ENCODE data around the gene ELOF1. TPM values are rescaled to one million over a fixed set of nuclear protein-coding genes. Genes with fewer than 3 reads are reported as not detected.
A peak's percentile ranks its signal among the peaks of the same experiment; 100 is the strongest.
"Not testable (repeated sequence)": the region's sequence is repeated elsewhere in the genome, so short reads cannot be mapped to it uniquely, and the experiment has no call there.

Gene ELOF1
- total RNA-seq = 36.2 to 43.8 TPM (median 37.7 TPM) in 3 replicates
- long read RNA-seq, transcript ELOF1-201 (4 exons, 1,019 nt) = major isoform, 25 of 31 reads
- long read RNA-seq, partial matches to known transcripts = 2 of 31 reads
- long read RNA-seq, other reads (novel, unspliced or antisense) = 4 of 31 reads

DNA sequence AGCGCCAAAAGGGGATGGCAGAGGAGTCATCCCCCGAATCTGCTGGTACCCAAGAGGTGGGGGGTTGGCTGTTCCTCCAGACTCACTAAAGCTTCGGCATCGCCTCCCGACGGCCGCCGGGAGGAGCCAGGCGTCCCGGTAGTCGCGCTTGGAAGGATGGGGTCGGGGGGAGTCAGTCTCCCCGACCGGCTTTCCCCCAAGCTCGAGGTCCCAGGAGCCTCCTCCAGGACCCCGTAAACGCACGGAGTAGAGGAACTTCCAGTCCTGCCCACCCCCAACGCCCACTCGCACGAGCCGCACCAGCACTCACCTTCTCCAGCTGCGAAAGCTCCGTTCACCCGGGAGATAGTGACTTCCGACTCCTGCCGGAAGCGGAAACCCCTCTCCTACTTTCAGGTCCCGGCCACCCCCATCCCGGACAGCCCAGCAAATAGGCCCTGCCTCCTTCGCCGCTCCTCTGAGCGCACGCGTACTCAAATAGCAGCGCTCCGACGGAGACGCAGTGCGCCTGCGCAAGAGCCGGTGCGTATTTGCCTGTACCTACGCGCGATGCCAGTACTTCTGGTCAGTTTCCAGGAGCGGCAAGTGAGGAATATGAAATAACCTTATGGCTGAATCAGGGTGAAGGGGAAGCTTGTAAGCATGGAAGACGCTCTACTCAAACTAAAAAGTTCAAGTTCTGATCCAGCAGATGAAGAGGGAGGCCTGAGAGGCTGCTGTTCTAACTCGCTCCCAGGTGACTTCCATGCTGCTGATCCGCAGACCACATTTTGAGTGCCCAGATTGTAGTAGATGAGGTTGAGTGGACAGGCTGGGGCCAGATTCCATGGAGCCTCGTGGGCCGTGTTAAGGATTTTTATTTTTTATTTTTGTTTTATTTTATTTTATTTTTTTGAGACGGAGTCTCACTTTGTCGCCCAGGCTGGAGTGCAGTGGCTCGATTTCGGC is at the start of gene ELOF1:
Gene ELOF1 (minus strand): TSS at position 350 of the 948 bp plus-strand sequence. CDS start 4,883 bp downstream, outside the sequence.
- Mint-ChIP-seq H3K27me3 (ENCODE audit: low read depth) (no peaks in the 10 kb centered on the region), H3K27ac (ENCODE audit: unreplicated experiment) (peak within 1 kb of the TSS; percentile 89)

GRCh38 chr19:11606484-11606883 is 47.5 kb upstream of the ELOF1 start:
- peaks cover 23% of the 10 kb centered on the region for H3K4me1 Mint-ChIP-seq (ENCODE audit: low read depth)
- DNase-seq (ENCODE audit: low spot score) = no peak
- no peak overlapping the region for H3K4me3 Mint-ChIP-seq (ENCODE audit: unreplicated experiment)
- H3K27ac Mint-ChIP-seq (ENCODE audit: unreplicated experiment) = peak overlapping the region; percentile 63
- peaks cover 13% of the 10 kb centered on the region for H3K36me3 Mint-ChIP-seq (ENCODE audit: low read depth)
- no peaks in the 10 kb centered on the region for H3K9me3 Mint-ChIP-seq (ENCODE audit: low read depth)
- TF ChIP-seq CTCF (IDR thresholded peaks at IDR 0.05) = no peak
- H3K27me3 Mint-ChIP-seq (ENCODE audit: low read depth) = no peaks in the 10 kb centered on the region

More for the DNA sequence above, at the start of gene ELOF1:
- peaks cover 6% of the 10 kb centered on the region for H3K36me3 Mint-ChIP-seq (ENCODE audit: low read depth)
- no peaks in the 10 kb centered on the region for H3K9me3 Mint-ChIP-seq (ENCODE audit: low read depth)
- H3K4me3 Mint-ChIP-seq (ENCODE audit: unreplicated experiment) = peak within 1 kb of the TSS; percentile 82
- DNase-seq (ENCODE audit: low spot score) = peak; percentile 99
- peak; percentile 69 for TF ChIP-seq CTCF (IDR thresholded peaks at IDR 0.05)
- H3K4me1 Mint-ChIP-seq (ENCODE audit: low read depth) = peaks cover 30% of the 10 kb centered on the region

DNA sequence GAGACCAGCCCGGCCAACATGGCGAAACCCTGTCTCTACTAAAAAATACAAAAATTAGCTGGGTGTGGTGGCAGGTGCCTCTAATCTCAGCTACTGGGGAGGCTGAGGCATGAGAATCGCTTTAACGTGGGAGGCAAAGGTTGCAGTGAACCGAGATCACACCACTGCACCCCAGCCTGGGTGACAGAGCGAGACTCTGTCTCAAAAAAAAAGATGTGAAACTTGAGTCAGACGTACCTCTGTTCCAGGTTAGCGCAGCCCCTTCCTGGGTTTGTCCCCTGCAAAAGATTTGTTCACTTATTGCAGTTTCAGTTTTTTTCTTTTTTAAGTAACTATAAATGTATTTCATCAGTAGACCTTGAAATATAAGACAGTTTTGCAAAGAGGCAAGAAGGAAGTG is 40.7 kb upstream of the ELOF1 start:
- H3K9me3 Mint-ChIP-seq (ENCODE audit: low read depth); H3K36me3 Mint-ChIP-seq (ENCODE audit: low read depth); H3K4me3 Mint-ChIP-seq (ENCODE audit: unreplicated experiment); H3K27me3 Mint-ChIP-seq (ENCODE audit: low read depth); DNase-seq (ENCODE audit: low spot score): not testable (repeated sequence)
- Mint-ChIP-seq H3K27ac (ENCODE audit: unreplicated experiment) (peak overlapping the region; percentile 29), H3K4me1 (ENCODE audit: low read depth) (peaks cover 50% of the 10 kb centered on the region)

DNA sequence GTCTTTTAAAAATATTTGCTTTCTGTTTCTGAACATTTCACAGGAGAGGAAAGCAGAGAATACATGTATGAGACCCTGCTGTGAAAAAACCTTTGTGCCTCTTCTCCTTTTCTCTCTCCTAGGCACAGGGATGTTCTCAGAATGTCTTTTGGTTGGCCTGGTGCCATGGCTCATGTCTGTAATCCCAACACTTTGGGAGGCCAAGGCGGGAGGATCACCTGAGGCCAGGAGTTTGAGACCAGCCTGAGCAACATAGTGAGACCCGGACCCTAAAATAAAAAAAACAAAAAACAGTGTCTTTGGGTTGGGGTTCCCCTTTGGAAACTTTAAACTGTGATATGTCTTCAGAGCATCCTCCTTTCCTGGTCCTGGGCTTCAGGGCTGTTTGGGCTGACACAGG is 39.7 kb upstream of the ELOF1 start:
- Mint-ChIP-seq H3K9me3 (ENCODE audit: low read depth) (no peaks in the 10 kb centered on the region), H3K36me3 (ENCODE audit: low read depth) (peaks cover 3% of the 10 kb centered on the region), H3K4me3 (ENCODE audit: unreplicated experiment) (peak overlapping the region; percentile 97), H3K4me1 (ENCODE audit: low read depth) (peaks cover 45% of the 10 kb centered on the region), H3K27me3 (ENCODE audit: low read depth) (no peaks in the 10 kb centered on the region), H3K27ac (ENCODE audit: unreplicated experiment) (peak overlapping the region; percentile 63)
- TF ChIP-seq CTCF (IDR thresholded peaks at IDR 0.05) = no peak
- peak; percentile 14 for DNase-seq (ENCODE audit: low spot score)

- DNase-seq (ENCODE audit: low spot score) = peak; percentile 4
- H3K27ac Mint-ChIP-seq (ENCODE audit: unreplicated experiment) = peak overlapping the region; percentile 98
- peaks cover 3% of the 10 kb centered on the region for H3K36me3 Mint-ChIP-seq (ENCODE audit: low read depth)
- H3K4me1 Mint-ChIP-seq (ENCODE audit: low read depth) = peaks cover 45% of the 10 kb centered on the region
- H3K4me3 Mint-ChIP-seq (ENCODE audit: unreplicated experiment) = peak overlapping the region; percentile 97
- TF ChIP-seq CTCF (IDR thresholded peaks at IDR 0.05) = no peak
- no peaks in the 10 kb centered on the region for H3K27me3 Mint-ChIP-seq (ENCODE audit: low read depth)
- no peaks in the 10 kb centered on the region for H3K9me3 Mint-ChIP-seq (ENCODE audit: low read depth)
Observed at GRCh38 chr19:11598103-11598483, 39.1 kb upstream of the ELOF1 start.

Data from chondrocyte (in vitro differentiated cells).